CD4-positive, alpha-beta T cell treated with Interferon gamma for 1 hour (primary cell): ENCODE results near the gene MYG1.

Experiments
- DNase-seq: peaks from one replicate; pipeline ENCODE4 v3.0.0-alpha.2; 2020

Gene MYG1, protein sequence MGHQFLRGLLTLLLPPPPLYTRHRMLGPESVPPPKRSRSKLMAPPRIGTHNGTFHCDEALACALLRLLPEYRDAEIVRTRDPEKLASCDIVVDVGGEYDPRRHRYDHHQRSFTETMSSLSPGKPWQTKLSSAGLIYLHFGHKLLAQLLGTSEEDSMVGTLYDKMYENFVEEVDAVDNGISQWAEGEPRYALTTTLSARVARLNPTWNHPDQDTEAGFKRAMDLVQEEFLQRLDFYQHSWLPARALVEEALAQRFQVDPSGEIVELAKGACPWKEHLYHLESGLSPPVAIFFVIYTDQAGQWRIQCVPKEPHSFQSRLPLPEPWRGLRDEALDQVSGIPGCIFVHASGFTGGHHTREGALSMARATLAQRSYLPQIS

DNA sequence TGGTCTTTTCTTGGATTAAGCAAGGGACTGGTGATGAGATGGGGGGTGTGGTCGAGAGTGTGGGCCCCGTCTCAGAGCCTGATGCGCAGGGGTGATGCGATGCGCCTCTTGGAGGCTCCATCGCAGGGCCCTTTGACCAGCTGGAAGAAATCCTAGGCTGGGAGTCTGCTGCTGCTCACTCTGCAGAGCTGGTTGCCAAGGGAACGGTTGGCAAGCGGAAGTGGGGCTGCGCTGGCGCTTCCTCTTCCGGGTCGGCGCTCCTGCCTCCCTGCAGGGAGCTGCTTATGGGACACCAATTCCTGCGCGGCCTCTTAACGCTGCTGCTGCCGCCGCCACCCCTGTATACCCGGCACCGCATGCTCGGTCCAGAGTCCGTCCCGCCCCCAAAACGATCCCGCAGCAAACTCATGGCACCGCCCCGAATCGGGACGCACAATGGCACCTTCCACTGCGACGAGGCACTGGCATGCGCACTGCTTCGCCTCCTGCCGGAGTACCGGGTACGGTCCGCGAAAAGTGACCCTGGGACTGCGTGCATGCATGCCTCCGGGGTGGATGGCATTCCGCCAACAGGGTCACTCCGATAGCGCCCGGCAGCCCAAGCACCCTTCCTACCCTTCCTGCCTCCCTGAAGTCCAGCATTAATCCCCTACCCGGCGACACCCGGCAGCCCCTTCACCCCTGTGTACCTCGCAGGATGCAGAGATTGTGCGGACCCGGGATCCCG lies at the start of gene MYG1:
Gene MYG1 (plus strand): TSS at position 242 of the 727 bp plus-strand sequence. CDS start 43 bp downstream, at position 285.
- DNase-seq = peak; percentile 84

DNA sequence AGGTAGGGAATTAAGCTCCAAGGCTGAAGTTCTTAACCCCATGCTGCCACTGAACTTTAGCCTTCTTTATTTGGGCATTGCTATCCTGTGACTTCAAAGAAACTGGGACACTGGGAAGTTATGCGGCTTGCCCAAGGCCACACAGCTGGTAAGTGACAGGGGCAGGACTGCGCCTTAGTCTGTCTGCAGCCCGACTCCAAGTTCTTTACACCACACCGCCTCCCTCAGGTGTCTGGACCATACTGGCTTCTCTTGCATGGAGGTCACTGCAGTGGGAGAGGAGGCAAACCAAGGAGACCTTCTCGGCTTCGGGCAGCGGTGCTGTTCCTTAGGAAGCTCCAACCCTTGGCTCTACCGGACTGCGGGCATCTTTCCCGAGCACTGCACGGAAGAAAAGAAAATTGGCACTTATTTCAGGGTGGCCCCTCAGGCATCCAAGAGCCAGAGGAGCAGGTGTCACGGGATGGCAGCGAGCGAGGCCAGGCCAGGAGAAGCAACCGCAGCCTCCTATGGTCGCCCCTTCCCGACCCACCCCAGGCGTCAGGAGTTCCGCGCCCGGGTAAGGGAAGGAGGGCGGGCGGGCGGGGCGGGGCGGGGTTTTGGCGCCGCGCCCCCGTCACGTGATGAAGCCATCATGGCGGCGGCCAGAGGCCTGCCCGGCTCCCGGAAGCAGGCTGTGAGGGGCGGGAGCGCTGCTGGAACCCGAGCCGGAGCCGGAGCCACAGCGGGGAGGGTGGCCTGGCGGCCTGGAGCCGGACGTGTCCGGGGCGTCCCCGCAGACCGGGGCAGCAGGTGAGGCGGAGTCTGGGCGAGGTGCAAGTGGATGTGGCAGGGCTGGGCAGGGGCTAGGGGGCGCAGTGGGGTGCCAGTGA lies 47.8 kb upstream of the MYG1 start:
- DNase-seq = peak; percentile 63

DNA sequence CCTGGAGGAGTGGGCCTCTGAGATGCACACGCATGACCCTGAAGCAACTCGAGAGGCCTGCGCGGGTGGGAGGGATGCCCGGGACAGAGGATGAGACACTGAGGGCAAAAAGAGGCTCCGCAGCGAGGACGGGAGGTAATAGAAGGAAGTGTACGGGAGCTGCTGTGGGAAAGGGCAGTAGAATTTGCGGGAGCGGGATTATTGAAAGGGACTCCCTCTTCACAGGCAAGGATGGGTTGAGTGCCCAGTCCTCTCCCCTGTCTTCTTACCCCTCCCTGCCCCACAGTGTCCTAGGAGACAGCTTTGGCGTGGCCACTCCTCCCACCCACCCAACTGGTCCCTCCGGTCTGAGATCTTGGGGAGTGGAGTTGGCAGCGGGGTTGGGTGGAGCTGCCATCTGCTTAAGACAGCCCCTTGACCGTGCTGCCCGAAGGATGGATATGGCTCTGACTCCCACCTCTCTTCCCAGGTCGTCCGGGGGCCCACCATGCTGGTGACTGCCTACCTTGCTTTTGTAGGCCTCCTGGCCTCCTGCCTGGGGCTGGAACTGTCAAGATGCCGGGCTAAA lies 47.1 kb upstream of the MYG1 start:
- no peak for DNase-seq

DNA sequence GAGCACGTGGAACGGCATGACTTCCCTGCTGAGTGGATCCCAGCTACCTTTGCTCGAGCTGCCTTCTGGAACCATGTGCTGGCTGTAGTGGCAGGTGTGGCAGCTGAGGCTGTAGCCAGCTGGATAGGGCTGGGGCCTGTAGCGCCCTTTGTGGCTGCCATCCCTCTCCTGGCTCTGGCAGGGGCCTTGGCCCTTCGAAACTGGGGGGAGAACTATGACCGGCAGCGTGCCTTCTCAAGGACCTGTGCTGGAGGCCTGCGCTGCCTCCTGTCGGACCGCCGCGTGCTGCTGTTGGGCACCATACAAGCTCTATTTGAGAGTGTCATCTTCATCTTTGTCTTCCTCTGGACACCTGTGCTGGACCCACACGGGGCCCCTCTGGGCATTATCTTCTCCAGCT lies 46.2 kb upstream of the MYG1 start:
- no peak for DNase-seq

- DNase-seq = no peak
Observed at GRCh38 chr12:53254816-53255545, 44.5 kb upstream of the MYG1 start.

GRCh38 chr12:53255996-53256395 lies 43.5 kb upstream of the MYG1 start:
- DNase-seq = no peak

- no peak for DNase-seq
Observed at GRCh38 chr12:53258541-53259539, 40.7 kb upstream of the MYG1 start.

DNA sequence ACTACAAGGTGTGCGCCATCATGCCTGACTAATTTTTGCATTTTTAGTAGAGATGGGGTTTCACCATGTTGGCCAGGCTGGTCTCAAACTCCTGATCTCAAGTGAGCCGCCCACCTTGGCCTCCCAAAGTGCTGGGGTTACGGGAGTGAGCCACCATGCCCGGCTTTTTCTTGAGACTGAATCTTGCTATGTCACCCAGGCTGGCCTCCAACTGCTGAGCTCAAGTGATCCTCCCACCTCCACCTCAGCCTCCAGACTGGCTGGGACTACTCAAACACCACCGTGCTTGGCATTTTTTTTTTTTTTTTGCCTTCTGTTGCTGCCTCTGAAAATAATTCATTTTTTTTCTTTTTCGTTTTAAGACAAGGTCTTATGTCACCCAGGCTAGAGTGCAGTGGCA lies 39.6 kb upstream of the MYG1 start:
- no peak for DNase-seq

DNA sequence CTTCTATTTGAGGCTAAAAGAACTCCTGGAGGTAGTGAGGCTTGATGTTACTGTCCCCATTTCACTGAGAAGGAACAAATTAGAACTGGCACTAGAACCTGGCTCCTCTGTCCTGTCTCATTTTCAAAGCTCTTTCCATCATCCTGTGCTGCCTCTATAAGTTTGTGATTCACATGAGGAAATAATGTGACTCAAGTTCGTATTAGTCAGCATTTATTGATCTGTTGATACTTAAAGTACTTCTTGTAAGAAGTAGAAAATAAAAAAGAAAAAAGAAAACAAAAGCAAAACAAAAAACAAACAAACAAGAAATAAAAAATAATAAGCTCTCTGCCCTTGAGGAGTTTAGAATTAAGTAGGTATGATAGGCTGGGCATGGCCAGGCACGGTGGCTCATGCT lies 33.7 kb upstream of the MYG1 start:
- DNase-seq = no peak

- DNase-seq = no peak
Observed at GRCh38 chr12:53267306-53267998, 32.0 kb upstream of the MYG1 start.

DNA sequence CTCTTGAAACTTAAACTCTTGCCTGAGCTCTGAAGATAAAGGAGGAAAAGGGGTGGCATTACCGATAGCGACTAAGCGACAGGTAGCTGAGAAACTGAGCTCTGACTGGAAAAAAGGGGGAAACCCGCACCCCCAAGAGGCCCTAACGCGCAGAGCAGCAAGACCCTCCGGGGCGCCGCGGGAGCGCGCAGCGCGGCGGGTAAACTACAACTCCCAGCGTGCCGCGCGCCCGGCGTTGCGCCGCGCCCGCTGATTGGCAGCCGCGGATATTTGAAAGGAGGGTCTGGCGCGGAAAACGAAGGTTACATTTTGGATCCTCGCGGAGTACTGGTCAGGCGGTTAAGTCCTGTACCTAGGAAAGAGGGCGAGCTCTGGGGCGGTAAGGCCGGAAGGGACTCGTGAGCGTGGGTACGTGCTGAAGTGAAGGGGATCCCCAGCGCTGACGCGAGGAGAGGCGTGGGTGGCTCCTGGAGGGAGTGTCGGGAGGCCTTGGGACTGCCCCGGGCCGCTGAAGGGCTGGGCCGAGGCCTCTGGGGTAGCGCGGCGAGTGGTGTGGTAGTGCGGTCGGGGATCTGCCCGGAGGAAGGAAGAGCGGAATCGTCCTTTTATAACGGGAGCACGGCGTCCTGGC lies 31.4 kb upstream of the MYG1 start, which contains the start of gene ESPL1:
Gene ESPL1 (plus strand): TSS at position 301 of the 631 bp plus-strand sequence. CDS start 468 bp downstream, outside the sequence.
- DNase-seq = peak; percentile 83

GRCh38 chr12:53268630-53269562 lies 30.6 kb upstream of the MYG1 start:
- no peak for DNase-seq

DNA sequence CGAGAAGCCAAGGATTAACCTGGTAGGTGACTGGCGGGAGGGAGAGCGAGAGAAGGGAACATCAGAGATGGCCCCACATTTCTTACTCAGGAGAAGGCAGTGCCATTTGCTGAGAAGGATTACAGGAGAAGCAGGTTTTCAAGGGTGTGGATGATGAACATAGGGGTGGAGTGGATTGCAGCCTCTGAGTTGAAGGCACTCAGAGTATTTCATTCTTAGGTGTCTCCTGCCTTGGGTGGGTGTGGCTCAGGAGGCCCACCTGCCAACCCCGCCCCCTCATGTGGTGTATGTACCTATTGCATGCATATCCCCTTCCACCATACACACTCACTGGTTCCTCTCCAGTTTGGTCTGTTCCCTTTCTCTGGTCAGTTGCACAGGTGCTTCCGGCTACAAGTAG lies 25.1 kb upstream of the MYG1 start:
- DNase-seq = no peak

- no peak for DNase-seq
Observed at GRCh38 chr12:53276511-53276910, 23.0 kb upstream of the MYG1 start.

DNA sequence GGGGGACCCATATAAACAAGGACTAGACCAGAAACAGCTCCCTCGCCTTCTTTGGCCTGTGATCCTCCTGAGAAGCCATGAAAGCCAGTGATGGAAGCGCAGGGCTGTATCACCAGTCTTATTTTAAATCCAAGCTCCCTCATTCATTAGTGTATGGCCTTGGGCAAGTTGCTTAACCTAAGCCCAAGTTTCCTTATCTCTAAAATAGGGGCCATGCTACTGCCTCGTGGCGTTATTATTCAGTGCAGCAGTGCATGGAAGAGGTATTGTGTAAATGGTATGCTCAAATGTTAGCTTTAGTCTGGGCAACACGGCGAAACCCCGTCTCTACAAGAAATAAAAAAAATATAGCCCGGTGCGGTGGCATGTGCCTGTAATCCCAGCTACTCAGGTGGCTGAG lies 21.5 kb upstream of the MYG1 start:
- DNase-seq = no peak

DNA sequence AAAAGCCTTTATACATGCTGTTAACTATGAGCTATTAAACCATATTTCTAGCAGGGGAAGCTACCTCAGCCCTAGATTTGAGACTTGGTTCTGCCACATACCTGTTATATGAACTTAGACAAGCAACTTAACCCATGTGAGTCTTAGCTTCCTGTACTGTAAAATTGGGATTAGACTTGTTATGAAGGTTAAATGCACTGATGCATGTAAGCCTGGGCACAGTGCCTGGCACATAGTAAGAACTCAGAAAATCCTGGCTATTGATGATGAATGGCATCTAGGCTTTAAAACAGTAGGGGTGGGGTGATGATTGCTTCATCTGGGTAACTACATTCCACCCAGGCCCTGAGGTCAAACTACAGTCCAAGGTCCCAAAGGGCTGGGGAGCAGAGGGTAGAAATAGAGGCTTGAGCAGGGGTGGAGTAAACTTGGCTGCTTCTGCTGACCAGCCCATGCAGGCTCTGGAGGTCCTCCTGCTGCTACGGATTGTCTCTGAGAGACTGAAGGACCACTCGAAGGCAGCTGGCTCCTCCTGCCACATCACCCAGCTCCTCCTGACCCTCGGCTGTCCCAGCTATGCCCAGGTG lies 20.1 kb upstream of the MYG1 start:
- DNase-seq = no peak

DNA sequence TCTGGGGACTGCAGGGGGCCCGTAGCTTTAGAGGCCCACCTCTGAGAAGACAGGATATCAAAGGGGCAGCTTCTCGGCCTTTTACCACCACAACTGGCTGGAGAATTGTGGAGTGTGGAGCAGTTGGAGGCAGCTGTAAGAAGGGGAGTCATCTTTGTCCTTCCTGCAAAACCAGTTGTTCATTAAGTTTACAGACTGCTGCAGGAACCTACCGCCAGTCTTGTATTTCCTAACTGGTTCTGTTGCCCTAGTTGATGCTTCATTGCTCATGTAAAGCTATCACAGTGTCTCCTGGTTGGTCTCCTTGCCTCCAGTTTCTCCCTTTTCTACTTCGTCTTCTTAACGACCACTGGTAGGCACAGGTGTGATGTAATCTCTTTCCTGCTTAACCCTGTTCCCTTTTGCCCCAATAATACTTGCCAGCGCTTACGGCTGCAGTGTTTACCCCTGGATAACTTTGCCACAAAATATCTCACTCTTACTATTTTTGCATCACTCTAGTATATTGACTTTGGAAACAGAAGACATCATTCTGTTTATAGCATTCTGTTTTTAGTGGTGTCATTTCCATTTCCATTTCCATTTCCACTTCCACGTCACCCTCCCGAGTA lies 19.5 kb upstream of the MYG1 start:
- no peak for DNase-seq

- DNase-seq = no peak
Observed at GRCh38 chr12:53286448-53286847, 13.0 kb upstream of the MYG1 start.
